ENCODE measurements around the gene TBRG4. TPM values are rescaled to one million over a fixed set of nuclear protein-coding genes. Genes with fewer than 3 reads are reported as not detected.

TBRG4 gene
- polyA plus RNA-seq, 6 donors from 2014 or later, result 26.5 to 49.9 (median 40.6) TPM

GRCh38 chr7:45069444-45070253, 41.8 kb downstream of the TBRG4 start:
- Mint-ChIP-seq H3K27me3 (no peaks in the 10 kb centered on the region), H3K4me1 (peaks cover 14 to 25% (median 15%) of the 10 kb centered on the region in 3 donors), H3K36me3 (peaks cover 0 to 44% of the 10 kb centered on the region in 2 donors), H3K27ac (peak overlapping the region in 1 of 6 donors; percentile 15), H3K9me3 (no peaks in the 10 kb centered on the region), H3K4me3 (no peak overlapping the region)
- ATAC-seq (ENCODE audit: low read depth in 2 of 2) (no peak), DNase-seq (no peak)

GRCh38 chr7:45068236-45069023, 43.1 kb downstream of the TBRG4 start:
- peaks cover 0 to 43% of the 10 kb centered on the region in 2 donors for H3K36me3 Mint-ChIP-seq

GRCh38 chr7:45067582-45067981, 43.9 kb downstream of the TBRG4 start:
- H3K4me3 Mint-ChIP-seq, result no peak overlapping the region
- no peak overlapping the region for H3K27ac Mint-ChIP-seq

More at GRCh38 chr7:45068236-45069023, 43.1 kb downstream of the TBRG4 start:
- peaks cover 17 to 37% (median 20%) of the 10 kb centered on the region in 3 donors for H3K4me1 Mint-ChIP-seq
- no peaks in the 10 kb centered on the region for H3K9me3 Mint-ChIP-seq
- no peak for DNase-seq
- H3K27ac Mint-ChIP-seq, result peak overlapping the region in 4 of 6 donors; percentile 10 to 87 (median 78)
- no peaks in the 10 kb centered on the region for H3K27me3 Mint-ChIP-seq
- no peak overlapping the region for H3K4me3 Mint-ChIP-seq
- no peak for ATAC-seq (ENCODE audit: low read depth in 2 of 2)

GRCh38 chr7:45066409-45066808, 45.1 kb downstream of the TBRG4 start:
- Mint-ChIP-seq H3K27ac (no peak overlapping the region), H3K36me3 (peaks cover 6 to 28% of the 10 kb centered on the region in 2 donors), H3K27me3 (no peaks in the 10 kb centered on the region), H3K4me3 (no peak overlapping the region), H3K9me3 (no peaks in the 10 kb centered on the region), H3K4me1 (peaks cover 21 to 48% (median 36%) of the 10 kb centered on the region in 3 donors)
- no peak for DNase-seq
- ATAC-seq (ENCODE audit: low read depth in 2 of 2), result no peak

More at GRCh38 chr7:45067582-45067981, 43.9 kb downstream of the TBRG4 start:
- Mint-ChIP-seq H3K9me3 (no peaks in the 10 kb centered on the region), H3K27me3 (no peaks in the 10 kb centered on the region), H3K4me1 (peaks cover 15 to 38% (median 25%) of the 10 kb centered on the region in 3 donors), H3K36me3 (peaks cover 0 to 36% of the 10 kb centered on the region in 2 donors)
- ATAC-seq (ENCODE audit: low read depth in 2 of 2), result no peak
- DNase-seq, result no peak

- no peak for ATAC-seq (ENCODE audit: low read depth in 2 of 2)
- Mint-ChIP-seq H3K36me3 (peaks cover 10 to 34% of the 10 kb centered on the region in 2 donors), H3K27me3 (no peaks in the 10 kb centered on the region), H3K9me3 (no peaks in the 10 kb centered on the region), H3K27ac (peak overlapping the region in 3 of 6 donors; percentile 7 to 21 (median 11)), H3K4me3 (no peak overlapping the region), H3K4me1 (peaks cover 29 to 59% (median 47%) of the 10 kb centered on the region in 3 donors)
- DNase-seq, result no peak
Measured at GRCh38 chr7:45065031-45065995, 46.2 kb downstream of the TBRG4 start.

- Mint-ChIP-seq H3K4me3 (peak overlapping the region in 1 of 8 donors; percentile 21), H3K27ac (peak overlapping the region in 2 of 6 donors; percentile 66 to 76), H3K4me1 (peaks cover 33 to 63% (median 51%) of the 10 kb centered on the region in 3 donors), H3K9me3 (no peaks in the 10 kb centered on the region), H3K36me3 (peaks cover 11 to 37% of the 10 kb centered on the region in 2 donors), H3K27me3 (no peaks in the 10 kb centered on the region)
- no peak for DNase-seq
- no peak for ATAC-seq (ENCODE audit: low read depth in 2 of 2)
Measured at GRCh38 chr7:45064047-45064725, 47.3 kb downstream of the TBRG4 start.

GRCh38 chr7:45061806-45062425, 49.6 kb downstream of the TBRG4 start:
- peak overlapping the region in 5 of 6 donors; percentile 52 to 82 (median 67) for H3K27ac Mint-ChIP-seq
- ATAC-seq (ENCODE audit: low read depth in 2 of 2), result no peak
- no peak for DNase-seq
- no peaks in the 10 kb centered on the region for H3K9me3 Mint-ChIP-seq
- no peaks in the 10 kb centered on the region for H3K27me3 Mint-ChIP-seq
- peaks cover 11 to 28% of the 10 kb centered on the region in 2 donors for H3K36me3 Mint-ChIP-seq
- H3K4me1 Mint-ChIP-seq, result peaks cover 40 to 73% (median 61%) of the 10 kb centered on the region in 3 donors
- peak overlapping the region in 4 of 8 donors; percentile 3 to 82 (median 15) for H3K4me3 Mint-ChIP-seq

GRCh38 chr7:45061352-45061751, 50.1 kb downstream of the TBRG4 start:
- Mint-ChIP-seq H3K4me3 (peak overlapping the region in 1 of 8 donors; percentile 82), H3K27ac (peak overlapping the region in 5 of 6 donors; percentile 52 to 91 (median 67)), H3K27me3 (no peaks in the 10 kb centered on the region), H3K36me3 (peaks cover 11 to 28% of the 10 kb centered on the region in 2 donors), H3K4me1 (peaks cover 40 to 75% (median 64%) of the 10 kb centered on the region in 3 donors), H3K9me3 (no peaks in the 10 kb centered on the region)
- DNase-seq, result no peak
- ATAC-seq (ENCODE audit: low read depth in 2 of 2), result no peak

GRCh38 chr7:45060295-45060694, 51.2 kb downstream of the TBRG4 start:
- H3K9me3 Mint-ChIP-seq, result no peaks in the 10 kb centered on the region
- peak overlapping the region in 5 of 6 donors; percentile 49 to 91 (median 82) for H3K27ac Mint-ChIP-seq
- no peak overlapping the region for H3K4me3 Mint-ChIP-seq
- peaks cover 44 to 78% (median 66%) of the 10 kb centered on the region in 3 donors for H3K4me1 Mint-ChIP-seq
- ATAC-seq (ENCODE audit: low read depth in 2 of 2) (no peak), DNase-seq (no peak)
- peaks cover 17 to 19% of the 10 kb centered on the region in 2 donors for H3K36me3 Mint-ChIP-seq
- H3K27me3 Mint-ChIP-seq, result no peaks in the 10 kb centered on the region

GRCh38 chr7:45057878-45058277, 53.6 kb downstream of the TBRG4 start:
- peaks cover 54 to 79% (median 79%) of the 10 kb centered on the region in 3 donors for H3K4me1 Mint-ChIP-seq
- peaks cover 9 to 17% of the 10 kb centered on the region in 2 donors for H3K36me3 Mint-ChIP-seq
- DNase-seq, result no peak
- H3K27ac Mint-ChIP-seq, result peak overlapping the region in 3 of 6 donors; percentile 3 to 75 (median 21)
- H3K4me3 Mint-ChIP-seq, result no peak overlapping the region
- no peaks in the 10 kb centered on the region for H3K9me3 Mint-ChIP-seq
- H3K27me3 Mint-ChIP-seq, result no peaks in the 10 kb centered on the region
- no peak for ATAC-seq (ENCODE audit: low read depth in 2 of 2)

GRCh38 chr7:45055594-45056219, 55.8 kb downstream of the TBRG4 start:
- H3K36me3 Mint-ChIP-seq, result peaks cover 12 to 14% of the 10 kb centered on the region in 2 donors
- no peak for ATAC-seq (ENCODE audit: low read depth in 2 of 2)
- H3K4me1 Mint-ChIP-seq, result peaks cover 59 to 76% (median 75%) of the 10 kb centered on the region in 3 donors
- H3K4me3 Mint-ChIP-seq, result no peak overlapping the region
- H3K9me3 Mint-ChIP-seq, result no peaks in the 10 kb centered on the region
- DNase-seq, result no peak
- H3K27ac Mint-ChIP-seq, result peak overlapping the region in 4 of 6 donors; percentile 4 to 86 (median 74)
- H3K27me3 Mint-ChIP-seq, result no peaks in the 10 kb centered on the region
